ENCODE data around the gene CSGALNACT2. TPM values are rescaled to one million over a fixed set of nuclear protein-coding genes. Genes with fewer than 3 reads are reported as not detected.

Gene CSGALNACT2
- total and polyA plus RNA-seq, 2 of the 13 experiments (the other 11 are each of a cell fraction or from before 2014, with no cell fraction given): 3.3 to 7.1 TPM

GRCh38 chr10:43211431-43212042 is 73.3 kb downstream of the CSGALNACT2 start:
- H3K79me2 ChIP-seq (ENCODE audit: insufficient read depth, low read length): no peaks in the 10 kb centered on the region
- H4K20me1 ChIP-seq (ENCODE audit: insufficient read depth, low read length): no peaks in the 10 kb centered on the region
- no peak overlapping the region for H3K27ac ChIP-seq (ENCODE audit: extremely low read length, insufficient read depth, low read length)
- intact Hi-C loops (cut with micrococcal nuclease; ENCODE audit: unreplicated experiment): no loop called here
- H3K4me3 ChIP-seq (replicated peaks in 1 of 3; ENCODE audit: insufficient read depth in 1 of 3, low read depth in 2 of 3, low read length in 3 of 3): no peak overlapping the region
- 19% methylated on average over 3 of the region's 8 CpGs for WGBS (ENCODE audit: low lambda C conversion rate)
- no peaks in the 10 kb centered on the region for H3K36me3 ChIP-seq (replicated peaks in 1 of 2; ENCODE audit: control insufficient read depth in 1 of 2, insufficient read depth in 2 of 2, low read length in 2 of 2)
- no peaks in the 10 kb centered on the region for H3K4me1 ChIP-seq (ENCODE audit: insufficient read depth, low read length)
- no peak overlapping the region for H3K4me2 ChIP-seq (ENCODE audit: low read depth, low read length)
- ATAC-seq: no peak
- TF ChIP-seq LRRFIP1 (CRISPR knock-in tag; conservative IDR thresholded peaks at IDR 0.05) (no peak), SAP130 (CRISPR knock-in tag; IDR thresholded peaks at IDR 0.05; ENCODE audit: low read depth) (no peak)
- no peaks in the 10 kb centered on the region for H3K9me3 ChIP-seq (ENCODE audit: low read length)
- no TSS peak for BruUV-seq (replicated peaks)
- DNase-seq (ENCODE audit: low spot score): no peak
- ChIA-PET POLR2A (no interaction called here), CTCF (ENCODE audit: low intra/inter-chr PET ratio, low total read pairs) (no interaction called here)
- no peak overlapping the region for H2AFZ ChIP-seq (ENCODE audit: low read length)
- in situ Hi-C loops (cut with HindIII; ENCODE audit: extremely low pct_ligation_motif_present, low pct_unique_long_range_greater_than_20kb): no loop called here
- H3K9ac ChIP-seq (ENCODE audit: insufficient read depth, low read depth, low read length): no peak overlapping the region
- FAIRE-seq: no peak
- H3K27me3 ChIP-seq (ENCODE audit: control insufficient read depth in 1 of 2, insufficient read depth in 2 of 2, low read length in 2 of 2): peaks cover 9 to 28% of the 10 kb centered on the region in 2 experiments; a peak in 3 of 5 replicates

GRCh38 chr10:43212043-43212721 is 73.9 kb downstream of the CSGALNACT2 start:
- no peak overlapping the region for H3K4me3 ChIP-seq (replicated peaks in 1 of 3; ENCODE audit: insufficient read depth in 1 of 3, low read depth in 2 of 3, low read length in 3 of 3)
- H4K20me1 ChIP-seq (ENCODE audit: insufficient read depth, low read length): no peaks in the 10 kb centered on the region
- H3K9ac ChIP-seq (ENCODE audit: insufficient read depth, low read depth, low read length): no peak overlapping the region
- DNase-seq (ENCODE audit: low spot score): no peak
- H3K27ac ChIP-seq (ENCODE audit: extremely low read length, insufficient read depth, low read length): no peak overlapping the region
- ChIA-PET POLR2A (no interaction called here), CTCF (ENCODE audit: low intra/inter-chr PET ratio, low total read pairs) (no interaction called here)
- H3K4me2 ChIP-seq (ENCODE audit: low read depth, low read length): no peak overlapping the region
- no peak for FAIRE-seq
- H2AFZ ChIP-seq (ENCODE audit: low read length): no peak overlapping the region
- in situ Hi-C loops (cut with HindIII; ENCODE audit: extremely low pct_ligation_motif_present, low pct_unique_long_range_greater_than_20kb): no loop called here
- H3K27me3 ChIP-seq (ENCODE audit: control insufficient read depth in 1 of 2, insufficient read depth in 2 of 2, low read length in 2 of 2): peaks cover 9 to 31% of the 10 kb centered on the region in 2 experiments; a peak in 3 of 5 replicates
- H3K79me2 ChIP-seq (ENCODE audit: insufficient read depth, low read length): no peaks in the 10 kb centered on the region
- H3K4me1 ChIP-seq (ENCODE audit: insufficient read depth, low read length): no peaks in the 10 kb centered on the region
- BruUV-seq (replicated peaks): no TSS peak
- ATAC-seq: no peak
- no peaks in the 10 kb centered on the region for H3K9me3 ChIP-seq (ENCODE audit: low read length)
- WGBS (ENCODE audit: low lambda C conversion rate): 9% methylated on average over 6 of the region's 13 CpGs
- no peaks in the 10 kb centered on the region for H3K36me3 ChIP-seq (replicated peaks in 1 of 2; ENCODE audit: control insufficient read depth in 1 of 2, insufficient read depth in 2 of 2, low read length in 2 of 2)
- intact Hi-C loops (cut with micrococcal nuclease; ENCODE audit: unreplicated experiment): no loop called here
- no peak for TF ChIP-seq HNF4G (IDR thresholded peaks at IDR 0.05; ENCODE audit: borderline replicate concordance, low read depth, low read length)
- TF ChIP-seq HNF4G (CRISPR knock-in tag; IDR thresholded peaks at IDR 0.05; ENCODE audit: borderline replicate concordance, low read depth): no peak
- TF ChIP-seq ZSCAN9 (CRISPR knock-in tag; IDR thresholded peaks at IDR 0.05; ENCODE audit: borderline replicate concordance): no peak

Data from HepG2 (cell line).